Epithelial cell of prostate (primary cell): ENCODE data around the gene SSBP3.
A peak's percentile ranks its signal among the peaks of the same experiment; 100 is the strongest.
"Not testable (repeated sequence)": the region's sequence is repeated elsewhere in the genome, so short reads cannot be mapped to it uniquely, and the experiment has no call there.

ENCODE experiments used
- DNase-seq: peaks from one replicate; pipeline ENCODE4 v3.0.0-alpha.2; 2011; ENCODE audit warnings: low read depth, low spot score
- H3K27ac ChIP-seq: fragments of 450-650 bp; 2 replicates; pipeline ENCODE4 v1.5.1; 2017; ENCODE audit warnings: mild to moderate bottlenecking

Gene SSBP3

GRCh38 chr1:54406339-54407153 lies at the start of gene SSBP3:
Gene SSBP3, minus strand, starts transcription at chr1:54406394.
- DNase-seq, result peak; percentile 58
- H3K27ac ChIP-seq, result peak within 1 kb of the TSS; percentile 70

DNA sequence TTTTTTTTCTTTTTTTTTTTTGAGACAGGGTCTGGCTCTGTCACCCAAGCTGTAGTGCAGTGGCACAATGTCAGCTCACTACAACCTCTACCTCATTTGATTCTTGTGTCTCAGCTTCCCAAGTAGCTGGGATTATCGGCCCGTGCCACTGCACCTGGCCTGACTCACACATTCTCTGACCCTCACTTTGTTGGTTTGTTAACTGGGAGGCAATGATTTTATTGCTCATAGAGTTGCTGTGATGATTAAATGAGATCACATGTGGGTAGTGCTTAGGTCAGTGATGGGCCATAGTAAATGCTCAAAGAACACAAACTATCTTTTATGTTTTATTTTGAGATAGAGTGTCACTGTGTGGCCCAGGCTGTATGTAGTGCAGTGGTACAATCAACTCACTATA lies 47.3 kb upstream of the SSBP3 start:
- H3K27ac ChIP-seq, result no peak overlapping the region
- no peak for DNase-seq

GRCh38 chr1:54453022-54453421 lies 46.8 kb upstream of the SSBP3 start:
- H3K27ac ChIP-seq, result no peak overlapping the region
- DNase-seq, result no peak

- not testable (repeated sequence) for H3K27ac ChIP-seq
Observed at GRCh38 chr1:54449431-54449830, 43.2 kb upstream of the SSBP3 start.

DNA sequence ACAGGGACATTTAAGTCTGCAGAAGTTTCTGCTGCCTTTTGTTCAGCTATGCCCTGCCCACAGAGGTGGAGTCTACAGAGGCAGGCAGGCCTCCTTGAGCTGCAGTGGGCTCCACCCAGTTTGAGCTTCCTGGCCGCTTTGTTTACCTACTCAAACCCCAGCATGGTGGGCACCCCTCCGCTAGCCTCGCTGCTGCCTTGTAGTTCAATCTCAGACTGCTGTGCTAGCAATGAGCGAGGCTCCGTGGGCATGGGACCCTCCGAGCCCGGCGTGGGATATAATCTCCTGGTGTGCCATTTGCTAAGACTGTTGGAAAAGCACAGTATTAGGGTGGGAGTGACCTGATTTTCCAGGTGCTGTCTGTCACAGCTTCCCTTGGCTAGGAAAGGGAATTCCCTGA lies 42.6 kb upstream of the SSBP3 start:
- H3K27ac ChIP-seq, DNase-seq: not testable (repeated sequence)

More at GRCh38 chr1:54449431-54449830, 43.2 kb upstream of the SSBP3 start:
- not testable (repeated sequence) for DNase-seq

GRCh38 chr1:54447081-54447480 lies 40.9 kb upstream of the SSBP3 start:
- not testable (repeated sequence) for H3K27ac ChIP-seq, DNase-seq

- no peak for DNase-seq
- no peak overlapping the region for H3K27ac ChIP-seq
Observed at GRCh38 chr1:54442185-54442584, 36.0 kb upstream of the SSBP3 start.

DNA sequence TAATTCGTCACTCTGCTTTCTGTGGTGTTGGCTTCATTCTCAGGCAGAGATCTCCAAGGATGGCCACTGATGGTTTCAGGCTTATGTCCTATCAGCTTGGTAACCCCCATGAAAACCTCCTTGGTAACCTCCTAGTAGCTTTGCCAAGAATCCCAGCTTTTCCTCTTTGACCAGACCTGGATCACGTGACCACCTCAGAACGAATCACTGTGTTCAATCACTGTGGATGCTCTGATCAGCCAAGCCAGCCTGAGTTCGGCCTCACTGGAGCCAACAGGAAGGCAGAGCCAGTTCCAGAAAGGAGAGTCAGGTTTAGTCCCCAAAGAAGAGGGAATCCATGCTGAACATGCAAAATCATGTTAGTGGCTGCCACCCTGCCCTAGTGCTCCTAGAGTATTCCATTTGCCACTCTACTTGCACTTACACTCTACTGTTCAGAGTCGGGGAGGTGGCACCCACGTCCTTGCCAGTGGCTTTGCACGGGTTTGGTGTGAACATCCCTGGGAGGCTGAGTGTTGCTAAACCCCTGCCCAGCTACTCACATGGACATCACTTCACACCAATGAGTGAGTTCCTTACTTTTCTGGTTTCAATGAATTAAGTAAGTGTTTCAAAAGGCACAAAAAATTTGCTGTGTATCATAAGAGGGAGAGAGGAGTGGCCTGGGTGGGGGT lies 33.5 kb upstream of the SSBP3 start:
- H3K27ac ChIP-seq, result no peak overlapping the region

DNA sequence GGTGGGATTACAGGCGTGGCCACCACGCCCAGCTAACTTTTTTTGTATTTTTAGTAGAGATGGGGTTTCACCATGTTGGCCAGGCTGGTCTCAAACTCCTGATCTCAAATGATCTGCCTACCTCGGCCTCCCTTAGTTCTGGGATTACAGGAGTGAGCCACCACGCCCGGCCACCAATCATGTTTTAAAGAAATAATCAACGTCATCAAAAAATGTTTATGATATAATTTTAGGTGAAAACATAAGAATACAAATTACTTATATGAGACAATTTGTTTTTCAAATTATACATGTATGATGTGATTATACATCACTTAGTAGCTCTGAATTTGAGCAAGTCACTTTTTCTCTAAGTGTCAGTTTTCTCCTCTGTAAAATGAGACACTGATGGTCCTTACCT lies 31.6 kb upstream of the SSBP3 start:
- DNase-seq, result no peak
- no peak overlapping the region for H3K27ac ChIP-seq

More for the DNA sequence above, 33.5 kb upstream of the SSBP3 start:
- no peak for DNase-seq

GRCh38 chr1:54436826-54437225 lies 30.6 kb upstream of the SSBP3 start:
- no peak overlapping the region for H3K27ac ChIP-seq
- DNase-seq, result no peak

- DNase-seq, result no peak
Observed at GRCh38 chr1:54429838-54430237, 23.6 kb upstream of the SSBP3 start.

DNA sequence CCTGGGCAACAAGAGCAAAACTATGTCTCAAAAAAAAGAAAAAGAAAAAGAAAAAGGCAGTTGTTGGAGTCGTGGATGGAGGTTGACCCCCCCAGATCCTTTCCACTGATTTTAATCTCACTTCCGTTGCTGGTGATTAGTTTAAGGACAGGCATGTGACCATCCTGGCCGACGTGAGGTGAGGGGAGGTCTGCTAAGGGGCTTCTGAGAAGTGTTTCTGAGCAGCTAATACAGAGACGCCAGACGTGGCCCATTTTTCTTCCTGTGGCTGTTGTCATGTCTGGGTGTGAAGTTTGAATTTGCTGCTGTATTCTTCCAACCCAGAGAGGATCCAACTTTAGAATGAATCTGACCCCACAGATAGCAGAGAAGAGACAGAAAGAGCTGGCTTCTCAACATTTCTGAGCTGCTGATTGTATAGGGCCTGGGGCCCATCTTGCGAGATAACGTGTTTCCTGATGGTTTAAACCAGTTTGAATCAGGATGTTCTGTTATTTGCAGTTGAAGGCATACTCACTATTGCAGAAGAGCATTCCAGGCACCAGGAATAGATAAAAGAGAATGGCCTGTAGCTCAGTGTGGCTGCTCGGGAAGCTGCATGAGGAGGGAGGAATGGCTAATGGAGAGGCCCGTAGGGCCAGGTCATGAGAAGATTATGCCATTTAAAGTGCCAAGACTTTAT lies 22.8 kb upstream of the SSBP3 start:
- no peak for DNase-seq
- H3K27ac ChIP-seq, result no peak overlapping the region

More at GRCh38 chr1:54429838-54430237, 23.6 kb upstream of the SSBP3 start:
- H3K27ac ChIP-seq, result no peak overlapping the region

- DNase-seq, result no peak
- no peak overlapping the region for H3K27ac ChIP-seq
Observed at GRCh38 chr1:54425152-54425584, 19.0 kb upstream of the SSBP3 start.

DNA sequence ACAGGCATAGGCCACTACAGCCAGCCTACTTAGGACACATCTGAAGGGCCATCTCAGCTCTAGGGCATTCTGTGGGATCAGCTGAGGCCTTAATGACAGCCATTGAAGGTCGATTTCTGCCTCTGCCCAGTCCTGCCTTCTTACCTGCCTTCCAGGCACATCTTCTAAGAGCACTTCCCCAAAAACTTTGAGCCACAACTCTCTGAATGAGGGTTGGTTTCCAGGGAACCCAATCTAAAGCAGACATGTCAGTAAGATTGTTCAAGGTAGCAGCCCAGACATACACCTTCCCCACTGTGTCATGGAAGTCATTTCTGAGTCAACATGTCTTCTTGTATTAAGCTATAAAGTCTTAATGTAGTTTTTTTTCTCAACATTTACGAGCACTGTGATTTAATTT lies 18.2 kb upstream of the SSBP3 start:
- no peak for DNase-seq
- H3K27ac ChIP-seq, result no peak overlapping the region

DNA sequence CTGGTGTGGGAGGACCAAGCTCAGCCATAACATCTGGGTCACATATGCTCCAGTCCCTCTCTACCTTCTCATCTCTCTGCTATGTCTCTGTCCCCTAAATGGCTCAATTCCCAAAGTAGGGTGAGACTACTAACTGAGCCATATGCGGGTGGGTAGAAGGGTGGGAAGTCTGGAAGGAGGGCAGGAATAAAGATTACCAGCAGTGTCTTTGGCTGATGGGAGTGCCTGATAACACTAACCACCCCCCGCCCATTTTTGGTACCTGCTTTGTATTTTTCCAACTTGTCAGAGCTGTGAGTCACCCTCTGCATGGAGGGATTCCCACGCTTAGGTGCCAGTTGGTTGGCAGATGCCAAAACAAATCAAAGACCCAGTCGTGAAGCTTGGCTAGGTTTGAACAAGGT lies 14.9 kb upstream of the SSBP3 start:
- DNase-seq, result peak; percentile 22
- no peak overlapping the region for H3K27ac ChIP-seq

DNA sequence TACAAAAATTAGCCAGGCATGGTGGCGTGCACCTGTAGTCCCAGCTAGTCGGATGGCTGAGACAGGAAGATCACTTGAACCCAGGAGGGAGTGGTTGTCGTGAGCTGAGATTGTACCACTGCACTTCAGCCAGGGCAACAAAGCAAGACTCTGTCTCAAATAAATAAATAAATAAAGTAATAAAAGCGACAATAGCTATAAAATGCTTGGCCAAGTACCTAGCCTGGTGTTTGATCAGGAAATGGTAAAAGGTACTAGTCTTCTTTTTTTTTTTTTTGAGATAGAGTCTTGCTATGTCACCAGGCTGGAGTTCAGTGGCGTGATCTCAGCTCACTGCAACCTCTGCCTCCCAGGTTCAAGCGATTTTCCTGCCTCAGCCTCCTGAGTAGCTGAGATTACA lies 12.4 kb upstream of the SSBP3 start:
- not testable (repeated sequence) for DNase-seq, H3K27ac ChIP-seq

GRCh38 chr1:54417123-54417522 lies 10.9 kb upstream of the SSBP3 start:
- H3K27ac ChIP-seq, result no peak overlapping the region
- DNase-seq, result no peak

GRCh38 chr1:54416435-54416834 lies 10.2 kb upstream of the SSBP3 start:
- no peak for DNase-seq
- H3K27ac ChIP-seq, result no peak overlapping the region

- no peak for DNase-seq
- H3K27ac ChIP-seq, result no peak overlapping the region
Observed at GRCh38 chr1:54415991-54416390, 9.8 kb upstream of the SSBP3 start.

- no peak for DNase-seq
- H3K27ac ChIP-seq, result no peak overlapping the region
Observed at GRCh38 chr1:54415533-54415932, 9.3 kb upstream of the SSBP3 start.

DNA sequence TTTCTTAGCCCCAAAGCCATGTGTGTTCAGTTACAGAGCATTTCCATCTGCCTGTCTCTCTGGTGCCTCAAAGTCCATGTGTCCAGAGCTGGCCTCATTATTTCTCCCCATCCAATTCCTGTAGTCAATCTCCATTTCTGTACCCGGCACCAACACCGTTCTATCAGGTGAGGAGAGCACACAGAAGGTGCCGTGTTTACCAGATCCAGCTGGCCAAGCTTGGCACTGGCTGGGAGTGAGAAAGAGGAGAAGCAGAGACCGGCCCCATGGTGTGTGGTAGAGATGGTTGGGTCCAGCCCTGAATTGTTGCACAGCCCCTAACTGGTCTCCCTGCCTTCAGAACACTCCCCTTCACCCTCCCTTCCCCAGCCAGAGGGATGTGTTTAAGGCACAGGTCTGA lies 7.5 kb upstream of the SSBP3 start:
- no peak for DNase-seq
- no peak overlapping the region for H3K27ac ChIP-seq
